GM19239 (cell line): Measurements from ENCODE around the gene GPR162.

Experiments
- DNase-seq: peaks from one replicate; pipeline ENCODE4 v3.0.0; 2011; ENCODE audit warnings: low spot score; ENCODE audit not compliant: insufficient read length
- FAIRE-seq: peaks from 2 replicates; lab custom pipeline; 2011; peaks lifted over from hg19 to GRCh38; lab: Jason Lieb, UNC

GPR162 gene

GRCh38 chr12:6831450-6831995 is 9.9 kb downstream of the GPR162 start:
- no peak for FAIRE-seq

DNA sequence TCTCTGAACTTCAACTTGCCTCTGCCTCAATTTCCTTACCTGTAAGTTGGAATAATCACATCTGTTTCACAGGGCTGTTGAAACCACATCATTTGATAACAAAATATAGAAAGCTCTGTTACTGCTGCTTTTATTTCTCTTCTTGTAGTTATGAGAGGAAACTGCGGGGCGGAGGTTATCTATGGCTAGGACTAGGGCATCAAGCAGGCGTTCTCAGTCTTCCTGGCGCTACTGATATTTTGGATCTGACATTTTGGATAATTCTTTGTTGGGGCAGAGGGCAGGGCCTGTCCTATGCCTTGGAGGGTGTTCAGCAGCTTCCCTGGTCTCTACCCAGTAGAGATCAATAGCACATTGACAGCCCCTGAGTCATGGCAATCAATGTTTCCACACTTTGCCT is 10.5 kb downstream of the GPR162 start:
- FAIRE-seq (no peak), DNase-seq (no peak)

More at GRCh38 chr12:6831450-6831995, 9.9 kb downstream of the GPR162 start:
- no peak for DNase-seq

DNA sequence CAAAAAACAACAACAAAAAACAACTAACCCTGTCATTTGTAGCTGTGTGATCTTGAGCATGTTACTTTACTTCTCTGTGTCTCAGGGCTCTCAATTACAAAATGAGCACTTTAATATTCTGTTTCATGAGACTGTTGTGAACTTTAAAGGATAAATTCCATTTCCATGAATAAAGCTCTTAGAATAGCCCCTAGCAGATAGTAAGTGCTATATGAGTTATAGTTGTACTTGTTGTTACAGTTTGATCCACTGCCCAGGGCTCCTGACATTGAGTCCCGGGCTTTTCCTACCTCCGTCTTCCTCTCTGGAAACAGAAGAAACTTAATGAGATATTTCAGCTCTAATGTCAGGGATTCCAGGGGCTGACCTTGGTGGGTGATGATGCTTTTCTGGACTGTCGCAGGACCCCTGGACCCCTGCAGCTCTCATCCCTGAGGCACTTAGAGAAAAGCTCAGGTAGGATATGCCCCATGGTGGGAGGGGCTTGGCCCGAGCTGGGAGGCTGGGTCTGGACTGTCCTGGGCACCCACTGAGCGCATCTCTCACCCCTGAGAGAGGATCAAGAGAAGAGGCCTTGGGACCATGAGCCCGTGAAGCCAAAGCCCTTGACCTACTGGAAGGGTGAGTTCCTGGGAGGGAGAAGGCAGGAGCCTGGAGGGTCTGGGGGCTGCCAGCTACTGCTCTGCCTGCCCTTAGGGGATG is 11.7 kb downstream of the GPR162 start:
- DNase-seq (no peak), FAIRE-seq (no peak)

DNA sequence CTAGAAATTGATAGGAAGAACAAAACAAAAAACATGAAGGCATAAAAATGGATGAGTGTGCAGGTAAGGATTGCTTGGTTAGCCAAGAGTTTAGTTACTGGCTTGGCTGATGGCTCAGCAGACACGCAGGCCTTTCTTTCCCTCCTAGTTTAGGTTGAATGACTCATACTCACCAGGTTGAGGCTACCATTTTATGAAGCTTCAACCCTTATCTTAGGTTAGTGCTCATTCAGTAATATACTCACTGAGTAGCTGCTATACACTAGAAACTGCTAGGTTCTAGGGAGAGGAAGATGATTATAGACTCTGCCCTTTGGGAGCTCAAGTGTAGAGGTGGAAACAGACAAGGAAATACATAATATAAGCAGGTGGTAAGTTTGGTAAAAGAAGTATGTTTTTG is 12.6 kb downstream of the GPR162 start:
- FAIRE-seq (no peak), DNase-seq (no peak)

GRCh38 chr12:6834873-6835272 is 13.3 kb downstream of the GPR162 start:
- FAIRE-seq, result no peak
- no peak for DNase-seq

DNA sequence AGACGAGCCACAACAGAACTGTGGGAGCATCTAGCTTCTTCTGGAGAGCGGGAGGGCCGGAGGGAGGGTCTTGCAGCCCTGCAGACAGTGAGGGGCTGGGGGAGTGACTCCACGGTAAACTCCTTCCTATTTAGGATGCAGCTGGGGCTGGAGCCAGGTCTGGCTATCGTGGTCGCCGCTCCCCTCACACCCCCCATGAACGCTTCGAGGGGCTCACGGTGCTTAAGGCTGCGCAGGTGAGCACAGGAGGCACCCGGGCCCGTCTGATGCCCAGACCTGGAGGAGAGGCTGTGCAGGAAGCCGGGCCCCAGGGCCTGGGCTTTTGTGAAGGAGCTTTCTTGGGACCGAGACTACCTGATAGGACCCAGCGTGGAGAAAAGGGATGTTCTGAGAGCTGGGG is 15.2 kb downstream of the GPR162 start:
- DNase-seq (no peak), FAIRE-seq (no peak)

- FAIRE-seq (no peak), DNase-seq (no peak)
Observed at GRCh38 chr12:6837370-6838060, 15.9 kb downstream of the GPR162 start.

- FAIRE-seq, result no peak
Observed at GRCh38 chr12:6838854-6839253, 17.2 kb downstream of the GPR162 start.

GRCh38 chr12:6839482-6840201 is 18.0 kb downstream of the GPR162 start:
- FAIRE-seq (peak; percentile 97), DNase-seq (peak; percentile 80)

More at GRCh38 chr12:6838854-6839253, 17.2 kb downstream of the GPR162 start:
- DNase-seq, result no peak

- FAIRE-seq (no peak), DNase-seq (no peak)
Observed at GRCh38 chr12:6840330-6840729, 18.7 kb downstream of the GPR162 start.

- FAIRE-seq (no peak), DNase-seq (no peak)
Observed at GRCh38 chr12:6840761-6841515, 19.3 kb downstream of the GPR162 start, which contains the start of gene GNB3. TSS of gene GNB3 (plus strand) at chr12:6840925. CDS start at chr12:6841288, 363 bp downstream.

DNA sequence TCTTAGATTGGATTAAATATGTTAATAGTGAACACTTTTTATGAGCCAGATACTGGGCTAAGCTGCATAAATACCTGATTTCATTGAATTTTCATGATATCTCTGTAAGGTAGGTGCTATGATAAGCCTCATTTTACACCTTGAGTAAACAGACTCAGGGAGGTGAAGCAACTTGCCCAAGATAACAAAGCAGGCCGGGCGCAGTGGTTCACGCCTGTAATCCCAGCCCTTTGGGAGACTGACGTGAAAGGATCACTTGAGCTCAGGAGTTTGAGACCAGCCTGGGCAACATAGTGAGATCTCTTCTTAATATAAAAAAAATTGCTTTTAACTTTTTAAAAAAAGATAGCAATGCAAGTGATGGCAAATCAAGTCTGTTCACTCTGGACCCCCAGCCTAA is 20.5 kb downstream of the GPR162 start:
- DNase-seq (no peak), FAIRE-seq (no peak)

DNA sequence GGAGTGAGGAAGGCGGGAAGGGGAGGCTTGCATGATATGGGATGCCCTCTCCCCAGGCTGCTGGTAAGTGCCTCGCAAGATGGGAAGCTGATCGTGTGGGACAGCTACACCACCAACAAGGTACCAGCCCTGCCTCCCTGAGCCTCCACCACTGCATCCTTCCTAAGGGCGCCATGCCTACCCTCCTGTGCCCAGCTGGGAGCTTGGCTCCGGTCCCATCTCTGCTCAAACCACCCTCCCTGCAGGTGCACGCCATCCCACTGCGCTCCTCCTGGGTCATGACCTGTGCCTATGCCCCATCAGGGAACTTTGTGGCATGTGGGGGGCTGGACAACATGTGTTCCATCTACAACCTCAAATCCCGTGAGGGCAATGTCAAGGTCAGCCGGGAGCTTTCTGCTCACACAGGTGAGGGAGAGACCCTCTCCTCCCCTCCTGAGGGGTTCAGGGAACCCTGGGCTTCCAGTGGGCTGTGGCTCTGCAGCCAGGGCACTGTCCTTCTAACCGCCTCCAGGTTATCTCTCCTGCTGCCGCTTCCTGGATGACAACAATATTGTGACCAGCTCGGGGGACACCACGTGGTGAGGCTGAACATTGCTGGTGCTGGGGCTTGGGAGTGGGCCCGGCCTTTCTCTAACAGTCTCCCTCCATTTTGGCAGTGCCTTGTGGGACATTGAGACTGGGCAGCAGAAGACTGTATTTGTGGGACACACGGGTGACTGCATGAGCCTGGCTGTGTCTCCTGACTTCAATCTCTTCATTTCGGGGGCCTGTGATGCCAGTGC is 21.7 kb downstream of the GPR162 start:
- FAIRE-seq, result no peak

DNA sequence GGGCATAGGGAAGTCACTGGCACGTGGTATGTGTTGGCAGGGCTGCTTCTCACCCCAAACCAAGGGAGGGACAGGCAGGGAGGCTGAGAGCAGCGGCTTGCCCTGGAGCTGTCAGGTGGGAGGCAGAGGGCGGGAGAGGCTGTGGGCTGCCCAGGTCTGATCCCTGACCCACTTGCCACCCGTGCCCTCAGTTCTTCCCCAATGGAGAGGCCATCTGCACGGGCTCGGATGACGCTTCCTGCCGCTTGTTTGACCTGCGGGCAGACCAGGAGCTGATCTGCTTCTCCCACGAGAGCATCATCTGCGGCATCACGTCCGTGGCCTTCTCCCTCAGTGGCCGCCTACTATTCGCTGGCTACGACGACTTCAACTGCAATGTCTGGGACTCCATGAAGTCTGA is 23.8 kb downstream of the GPR162 start:
- FAIRE-seq (no peak), DNase-seq (no peak)

More for the DNA sequence above, 21.7 kb downstream of the GPR162 start:
- DNase-seq, result no peak

- DNase-seq (no peak), FAIRE-seq (no peak)
Observed at GRCh38 chr12:6846316-6846869, 24.8 kb downstream of the GPR162 start.

GRCh38 chr12:6847676-6848075 is 26.1 kb downstream of the GPR162 start:
- DNase-seq (no peak), FAIRE-seq (no peak)

GRCh38 chr12:6849427-6849826 is 27.8 kb downstream of the GPR162 start:
- DNase-seq, result no peak
- peak; percentile 49 for FAIRE-seq

GRCh38 chr12:6849976-6850560 is 28.4 kb downstream of the GPR162 start:
- DNase-seq, result no peak
- no peak for FAIRE-seq

DNA sequence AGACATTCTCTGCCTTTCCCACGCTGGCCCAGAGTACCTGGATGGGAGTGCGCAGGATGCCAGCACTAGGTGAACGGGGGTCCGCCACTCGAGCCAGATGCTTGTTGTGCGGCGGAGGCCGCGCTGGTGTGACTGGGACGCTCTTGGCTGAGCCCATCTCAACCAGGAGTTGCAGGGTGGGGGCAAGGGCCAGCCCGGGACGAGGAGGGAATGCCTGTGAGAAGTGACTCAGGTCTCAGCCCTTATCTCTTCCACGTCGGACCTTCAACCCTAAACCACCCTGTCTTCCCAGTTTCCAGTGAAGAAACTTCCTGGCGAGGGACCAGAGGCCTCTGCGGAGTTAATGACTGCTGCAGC is 29.2 kb downstream of the GPR162 start:
- FAIRE-seq, result no peak
- no peak for DNase-seq
